ENCODE measurements around the gene GCDH.

Gene GCDH

GRCh38 chr19:12937927-12938778 lies 47.2 kb downstream of the GCDH start, which contains the start of gene CALR:
Gene CALR (plus strand): TSS chr19:12938609. CDS start chr19:12938680, 71 bp downstream.
- Histone ChIP-seq H3K27me3 (ENCODE audit: low read depth, low read length) (no peaks in the 10 kb centered on the region), H3K4me1 (ENCODE audit: control insufficient read depth in 1 of 2, insufficient read depth in 2 of 2, low read length in 2 of 2) (peaks cover 20 to 38% of the 10 kb centered on the region in 2 donors), H3K36me3 (ENCODE audit: control insufficient read depth in 1 of 2, insufficient read depth in 2 of 2, low read length in 2 of 2) (peaks cover 20 to 31% of the 10 kb centered on the region in 2 donors), H3K9me3 (ENCODE audit: control insufficient read depth in 1 of 2, low read length in 2 of 2) (no peaks in the 10 kb centered on the region), H3K4me3 (ENCODE audit: low read depth in 1 of 2, low read length in 2 of 2) (peak within 1 kb of the TSS; percentile 99), H3K27ac (ENCODE audit: low read length) (peak within 1 kb of the TSS; percentile 94)

GRCh38 chr19:12938779-12939601 lies 48.0 kb downstream of the GCDH start:
- Histone ChIP-seq H3K9me3 (ENCODE audit: control insufficient read depth in 1 of 2, low read length in 2 of 2) (no peaks in the 10 kb centered on the region), H3K27me3 (ENCODE audit: low read depth, low read length) (no peaks in the 10 kb centered on the region), H3K4me3 (ENCODE audit: low read depth in 1 of 2, low read length in 2 of 2) (peak overlapping the region; percentile 99), H3K4me1 (ENCODE audit: control insufficient read depth in 1 of 2, insufficient read depth in 2 of 2, low read length in 2 of 2) (peaks cover 18 to 45% of the 10 kb centered on the region in 2 donors), H3K27ac (ENCODE audit: low read length) (peak overlapping the region; percentile 94), H3K36me3 (ENCODE audit: control insufficient read depth in 1 of 2, insufficient read depth in 2 of 2, low read length in 2 of 2) (peaks cover 27 to 39% of the 10 kb centered on the region in 2 donors)

- no peaks in the 10 kb centered on the region for H3K9me3 ChIP-seq (ENCODE audit: control insufficient read depth in 1 of 2, low read length in 2 of 2)
- H3K4me1 ChIP-seq (ENCODE audit: control insufficient read depth in 1 of 2, insufficient read depth in 2 of 2, low read length in 2 of 2) = peaks cover 17 to 49% of the 10 kb centered on the region in 2 donors
- peaks cover 36 to 48% of the 10 kb centered on the region in 2 donors for H3K36me3 ChIP-seq (ENCODE audit: control insufficient read depth in 1 of 2, insufficient read depth in 2 of 2, low read length in 2 of 2)
- H3K27me3 ChIP-seq (ENCODE audit: low read depth, low read length) = no peaks in the 10 kb centered on the region
- peak overlapping the region; percentile 99 for H3K4me3 ChIP-seq (ENCODE audit: low read depth in 1 of 2, low read length in 2 of 2)
- H3K27ac ChIP-seq (ENCODE audit: low read length) = peak overlapping the region; percentile 94
Measured at GRCh38 chr19:12939975-12940423, 49.0 kb downstream of the GCDH start.

- no peak overlapping the region for H3K27ac ChIP-seq (ENCODE audit: low read length)
Measured at GRCh38 chr19:12940897-12941296, 49.9 kb downstream of the GCDH start.

GRCh38 chr19:12943437-12944044 lies 52.6 kb downstream of the GCDH start:
- H3K4me3 ChIP-seq (ENCODE audit: low read depth in 1 of 2, low read length in 2 of 2) = no peak overlapping the region
- H3K9me3 ChIP-seq (ENCODE audit: control insufficient read depth in 1 of 2, low read length in 2 of 2) = no peaks in the 10 kb centered on the region
- H3K36me3 ChIP-seq (ENCODE audit: control insufficient read depth in 1 of 2, insufficient read depth in 2 of 2, low read length in 2 of 2) = peaks cover 40 to 56% of the 10 kb centered on the region in 2 donors
- no peak overlapping the region for H3K27ac ChIP-seq (ENCODE audit: low read length)
- H3K4me1 ChIP-seq (ENCODE audit: control insufficient read depth in 1 of 2, insufficient read depth in 2 of 2, low read length in 2 of 2) = peaks cover 16 to 57% of the 10 kb centered on the region in 2 donors
- no peaks in the 10 kb centered on the region for H3K27me3 ChIP-seq (ENCODE audit: low read depth, low read length)

More at GRCh38 chr19:12940897-12941296, 49.9 kb downstream of the GCDH start:
- Histone ChIP-seq H3K4me1 (ENCODE audit: control insufficient read depth in 1 of 2, insufficient read depth in 2 of 2, low read length in 2 of 2) (peaks cover 17 to 49% of the 10 kb centered on the region in 2 donors), H3K27me3 (ENCODE audit: low read depth, low read length) (no peaks in the 10 kb centered on the region), H3K9me3 (ENCODE audit: control insufficient read depth in 1 of 2, low read length in 2 of 2) (no peaks in the 10 kb centered on the region), H3K36me3 (ENCODE audit: control insufficient read depth in 1 of 2, insufficient read depth in 2 of 2, low read length in 2 of 2) (peaks cover 36 to 48% of the 10 kb centered on the region in 2 donors), H3K4me3 (ENCODE audit: low read depth in 1 of 2, low read length in 2 of 2) (peak overlapping the region; percentile 99)

GRCh38 chr19:12944104-12944674 lies 53.2 kb downstream of the GCDH start:
- Histone ChIP-seq H3K4me3 (ENCODE audit: low read depth in 1 of 2, low read length in 2 of 2) (no peak overlapping the region), H3K27ac (ENCODE audit: low read length) (no peak overlapping the region), H3K36me3 (ENCODE audit: control insufficient read depth in 1 of 2, insufficient read depth in 2 of 2, low read length in 2 of 2) (peaks cover 46 to 63% of the 10 kb centered on the region in 2 donors), H3K27me3 (ENCODE audit: low read depth, low read length) (no peaks in the 10 kb centered on the region), H3K9me3 (ENCODE audit: control insufficient read depth in 1 of 2, low read length in 2 of 2) (no peaks in the 10 kb centered on the region), H3K4me1 (ENCODE audit: control insufficient read depth in 1 of 2, insufficient read depth in 2 of 2, low read length in 2 of 2) (peaks cover 16 to 57% of the 10 kb centered on the region in 2 donors)

- Histone ChIP-seq H3K36me3 (ENCODE audit: control insufficient read depth in 1 of 2, insufficient read depth in 2 of 2, low read length in 2 of 2) (peaks cover 44 to 67% of the 10 kb centered on the region in 2 donors), H3K9me3 (ENCODE audit: control insufficient read depth in 1 of 2, low read length in 2 of 2) (no peaks in the 10 kb centered on the region), H3K4me3 (ENCODE audit: low read depth in 1 of 2, low read length in 2 of 2) (peak within 1 kb of the TSS; percentile 75 to 95), H3K27me3 (ENCODE audit: low read depth, low read length) (no peaks in the 10 kb centered on the region), H3K27ac (ENCODE audit: low read length) (peak within 1 kb of the TSS; percentile 87), H3K4me1 (ENCODE audit: control insufficient read depth in 1 of 2, insufficient read depth in 2 of 2, low read length in 2 of 2) (peaks cover 7 to 45% of the 10 kb centered on the region in 2 donors)
Measured at GRCh38 chr19:12945479-12946091, 54.6 kb downstream of the GCDH start, which contains the start of gene RAD23A. Gene RAD23A (plus strand): TSS chr19:12945862. CDS start chr19:12945949, 87 bp downstream.

GRCh38 chr19:12946092-12946721 lies 55.2 kb downstream of the GCDH start:
- Histone ChIP-seq H3K27ac (ENCODE audit: low read length) (peak overlapping the region; percentile 87), H3K4me1 (ENCODE audit: control insufficient read depth in 1 of 2, insufficient read depth in 2 of 2, low read length in 2 of 2) (peaks cover 6 to 39% of the 10 kb centered on the region in 2 donors), H3K9me3 (ENCODE audit: control insufficient read depth in 1 of 2, low read length in 2 of 2) (no peaks in the 10 kb centered on the region), H3K4me3 (ENCODE audit: low read depth in 1 of 2, low read length in 2 of 2) (peak overlapping the region; percentile 75 to 95), H3K36me3 (ENCODE audit: control insufficient read depth in 1 of 2, insufficient read depth in 2 of 2, low read length in 2 of 2) (peaks cover 39 to 67% of the 10 kb centered on the region in 2 donors), H3K27me3 (ENCODE audit: low read depth, low read length) (no peaks in the 10 kb centered on the region)

GRCh38 chr19:12946731-12947496 lies 56.0 kb downstream of the GCDH start:
- Histone ChIP-seq H3K36me3 (ENCODE audit: control insufficient read depth in 1 of 2, insufficient read depth in 2 of 2, low read length in 2 of 2) (peaks cover 39 to 67% of the 10 kb centered on the region in 2 donors), H3K4me1 (ENCODE audit: control insufficient read depth in 1 of 2, insufficient read depth in 2 of 2, low read length in 2 of 2) (peaks cover 6 to 38% of the 10 kb centered on the region in 2 donors), H3K9me3 (ENCODE audit: control insufficient read depth in 1 of 2, low read length in 2 of 2) (no peaks in the 10 kb centered on the region), H3K4me3 (ENCODE audit: low read depth in 1 of 2, low read length in 2 of 2) (peak overlapping the region; percentile 75 to 95), H3K27ac (ENCODE audit: low read length) (peak overlapping the region; percentile 87), H3K27me3 (ENCODE audit: low read depth, low read length) (no peaks in the 10 kb centered on the region)
